GM23338 (cell line): ENCODE data around the gene PIK3C3. TPM values are rescaled to one million over a fixed set of nuclear protein-coding genes. Genes with fewer than 3 reads are reported as not detected.
A peak's percentile ranks its signal among the peaks of the same experiment; 100 is the strongest.

Experiments used
- ATAC-seq: fragments of 200-7000 bp; cut with Tn5 transposase; 3 replicates; pipeline ENCODE4 v1.9.1; 2020
- DNase-seq: peaks from one replicate; pipeline ENCODE4 v3.0.0-alpha.2; 2015; ENCODE audit warnings: low spot score
- H2AFZ ChIP-seq: fragments of 200-600 bp; sonication (generic); 2 replicates; pipeline ENCODE4 v1.8.0; 2016; ENCODE audit warnings: antibody characterized with exemption, mild to moderate bottlenecking, moderate library complexity
- H3F3A ChIP-seq: fragments of 200-600 bp; sonication (generic); replicated peaks from 2 replicates; pipeline ENCODE4 v1.8.0; 2017; ENCODE audit warnings: antibody characterized with exemption, mixed run types, low read depth
- H3K27ac ChIP-seq: fragments of 200-600 bp; sonication (generic); 2 replicates; pipeline ENCODE4 v1.6.1; 2016; ENCODE audit warnings: low read depth
- H3K27me3 ChIP-seq: fragments of 200-600 bp; sonication (generic); 2 replicates; pipeline ENCODE4 v1.8.0; 2016; ENCODE audit warnings: mild to moderate bottlenecking, mixed run types, moderate library complexity; ENCODE audit not compliant: insufficient read depth
- H3K36me3 ChIP-seq: fragments of 200-600 bp; sonication (generic); 2 replicates; pipeline ENCODE4 v1.8.0; 2016; ENCODE audit warnings: mild to moderate bottlenecking; ENCODE audit not compliant: insufficient read depth
- H3K4me1 ChIP-seq: fragments of 200-600 bp; sonication (generic); 2 replicates; pipeline ENCODE4 v1.8.0; 2016; ENCODE audit warnings: mild to moderate bottlenecking, moderate library complexity; ENCODE audit not compliant: insufficient read depth
- H3K4me2 ChIP-seq: fragments of 200-600 bp; sonication (generic); 2 replicates; pipeline ENCODE4 v1.7.1; 2017; ENCODE audit warnings: mixed run types
- H3K4me3 ChIP-seq: fragments of 200-600 bp; sonication (generic); 2 replicates; pipeline ENCODE4 v1.6.1; 2016; ENCODE audit warnings: mixed run types
- H3K79me2 ChIP-seq: fragments of 200-600 bp; sonication (generic); replicated peaks from 2 replicates; pipeline ENCODE4 v1.8.0; 2017; ENCODE audit warnings: mild to moderate bottlenecking; ENCODE audit not compliant: insufficient read depth
- H3K9me2 ChIP-seq: fragments of 200-600 bp; sonication (generic); 2 replicates; pipeline ENCODE4 v1.8.0; 2017; ENCODE audit not compliant: insufficient read depth
- H4K20me1 ChIP-seq: fragments of 200-600 bp; sonication (generic); replicated peaks from 2 replicates; pipeline ENCODE4 v1.8.0; 2017; ENCODE audit warnings: mild to moderate bottlenecking; ENCODE audit not compliant: insufficient read depth
- H3K27ac Mint-ChIP-seq: 2 replicates; pipeline ENCODE4 v1.8.0; 2020; ENCODE audit warnings: inconsistent platforms, mild to moderate bottlenecking, moderate library complexity, mixed read lengths
- H3K27me3 Mint-ChIP-seq: 3 replicates; pipeline ENCODE4 v1.8.0; 2022; ENCODE audit warnings: low read depth, mild to moderate bottlenecking, moderate library complexity, mixed read lengths, inconsistent platforms; ENCODE audit not compliant: insufficient read depth, poor library complexity
- H3K36me3 Mint-ChIP-seq: 3 replicates; pipeline ENCODE4 v1.8.0; 2021; ENCODE audit warnings: low read depth, mild to moderate bottlenecking, inconsistent platforms, moderate library complexity, mixed read lengths
- H3K4me1 Mint-ChIP-seq: 3 replicates; pipeline ENCODE4 v1.8.0; 2020; ENCODE audit warnings: mild to moderate bottlenecking, inconsistent platforms, mixed read lengths
- H3K4me3 Mint-ChIP-seq: 3 replicates; pipeline ENCODE4 v1.8.0; 2021; ENCODE audit warnings: moderate library complexity, mild to moderate bottlenecking, inconsistent platforms, mixed read lengths
- H3K9me3 Mint-ChIP-seq: 3 replicates; pipeline ENCODE4 v1.8.0; 2020; ENCODE audit warnings: moderate library complexity, mild to moderate bottlenecking, inconsistent platforms, mixed read lengths
- EZH2 ChIP-seq: fragments of 200-600 bp; sonication (generic); IDR thresholded peaks from one replicate; pipeline ENCODE4 v1.8.0; 2017; ENCODE audit warnings: antibody characterized with exemption, mild to moderate bottlenecking, low read depth; ENCODE audit not compliant: unreplicated experiment
- EZH2phosphoT487 ChIP-seq: fragments of 200-600 bp; sonication (generic); IDR thresholded peaks from one replicate; pipeline ENCODE4 v1.8.1; 2018; ENCODE audit warnings: antibody characterized with exemption; ENCODE audit not compliant: unreplicated experiment
- POLR2AphosphoS5 ChIP-seq: IDR thresholded peaks from 2 replicates; pipeline ENCODE4 v1.6.1; 2016; ENCODE audit warnings: antibody characterized with exemption, low read depth
- ZNF114 ChIP-seq: fragments of 250-450 bp; sonication (Bioruptor Pico); IDR thresholded peaks from 2 replicates; pipeline ENCODE4 v1.5.0; 2020; ENCODE audit warnings: mild to moderate bottlenecking, moderate library complexity
- ZNF331 ChIP-seq: fragments of 250-450 bp; sonication (Bioruptor Pico); IDR thresholded peaks from 2 replicates; pipeline ENCODE4 v1.5.0; 2020; ENCODE audit warnings: low read depth, mild to moderate bottlenecking, moderate library complexity
- polyA plus RNA-seq: library from polyadenylated mRNA; unstranded; fragments of >200 nt; fragmentation: Nextera tagmentation; extraction: Ambion mirVana; gene quantifications from 2 replicates; pipeline ENCODE4 v1.2.1, GENCODE V29; 2016
- total RNA-seq: library from RNA; depleted of rRNA; stranded (reverse); fragments of >200 nt; shearing (Covaris generic); gene quantifications from 2 replicates; pipeline ENCODE4 v1.2.3, GENCODE V29; 2014
- TF ChIP-seq, protein P1 (sequence below): IDR thresholded peaks from one replicate; pipeline ENCODE4 v1.6.1; 2018; ENCODE audit warnings: antibody characterized with exemption; ENCODE audit not compliant: unreplicated experiment
- TF ChIP-seq, protein P2 (sequence below): fragments of 250-450 bp; sonication (Bioruptor Pico); IDR thresholded peaks from 2 replicates; pipeline ENCODE4 v1.5.0; 2020; ENCODE audit warnings: mild to moderate bottlenecking, moderate library complexity

PIK3C3 gene
- total and polyA plus RNA-seq, 2 experiments from 2014 or later: 25.9 to 35.4 TPM

- H3K27ac ChIP-seq: no peak overlapping the region
- no peaks in the 10 kb centered on the region for H4K20me1 ChIP-seq
- TF ChIP-seq, protein P1, sequence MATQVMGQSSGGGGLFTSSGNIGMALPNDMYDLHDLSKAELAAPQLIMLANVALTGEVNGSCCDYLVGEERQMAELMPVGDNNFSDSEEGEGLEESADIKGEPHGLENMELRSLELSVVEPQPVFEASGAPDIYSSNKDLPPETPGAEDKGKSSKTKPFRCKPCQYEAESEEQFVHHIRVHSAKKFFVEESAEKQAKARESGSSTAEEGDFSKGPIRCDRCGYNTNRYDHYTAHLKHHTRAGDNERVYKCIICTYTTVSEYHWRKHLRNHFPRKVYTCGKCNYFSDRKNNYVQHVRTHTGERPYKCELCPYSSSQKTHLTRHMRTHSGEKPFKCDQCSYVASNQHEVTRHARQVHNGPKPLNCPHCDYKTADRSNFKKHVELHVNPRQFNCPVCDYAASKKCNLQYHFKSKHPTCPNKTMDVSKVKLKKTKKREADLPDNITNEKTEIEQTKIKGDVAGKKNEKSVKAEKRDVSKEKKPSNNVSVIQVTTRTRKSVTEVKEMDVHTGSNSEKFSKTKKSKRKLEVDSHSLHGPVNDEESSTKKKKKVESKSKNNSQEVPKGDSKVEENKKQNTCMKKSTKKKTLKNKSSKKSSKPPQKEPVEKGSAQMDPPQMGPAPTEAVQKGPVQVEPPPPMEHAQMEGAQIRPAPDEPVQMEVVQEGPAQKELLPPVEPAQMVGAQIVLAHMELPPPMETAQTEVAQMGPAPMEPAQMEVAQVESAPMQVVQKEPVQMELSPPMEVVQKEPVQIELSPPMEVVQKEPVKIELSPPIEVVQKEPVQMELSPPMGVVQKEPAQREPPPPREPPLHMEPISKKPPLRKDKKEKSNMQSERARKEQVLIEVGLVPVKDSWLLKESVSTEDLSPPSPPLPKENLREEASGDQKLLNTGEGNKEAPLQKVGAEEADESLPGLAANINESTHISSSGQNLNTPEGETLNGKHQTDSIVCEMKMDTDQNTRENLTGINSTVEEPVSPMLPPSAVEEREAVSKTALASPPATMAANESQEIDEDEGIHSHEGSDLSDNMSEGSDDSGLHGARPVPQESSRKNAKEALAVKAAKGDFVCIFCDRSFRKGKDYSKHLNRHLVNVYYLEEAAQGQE: no peak
- TF ChIP-seq ZNF331 (CRISPR knock-in tag) (no peak), POLR2AphosphoS5 (no peak), EZH2 (no peak), EZH2phosphoT487 (no peak), ZNF114 (no peak)
- TF ChIP-seq, protein P2, sequence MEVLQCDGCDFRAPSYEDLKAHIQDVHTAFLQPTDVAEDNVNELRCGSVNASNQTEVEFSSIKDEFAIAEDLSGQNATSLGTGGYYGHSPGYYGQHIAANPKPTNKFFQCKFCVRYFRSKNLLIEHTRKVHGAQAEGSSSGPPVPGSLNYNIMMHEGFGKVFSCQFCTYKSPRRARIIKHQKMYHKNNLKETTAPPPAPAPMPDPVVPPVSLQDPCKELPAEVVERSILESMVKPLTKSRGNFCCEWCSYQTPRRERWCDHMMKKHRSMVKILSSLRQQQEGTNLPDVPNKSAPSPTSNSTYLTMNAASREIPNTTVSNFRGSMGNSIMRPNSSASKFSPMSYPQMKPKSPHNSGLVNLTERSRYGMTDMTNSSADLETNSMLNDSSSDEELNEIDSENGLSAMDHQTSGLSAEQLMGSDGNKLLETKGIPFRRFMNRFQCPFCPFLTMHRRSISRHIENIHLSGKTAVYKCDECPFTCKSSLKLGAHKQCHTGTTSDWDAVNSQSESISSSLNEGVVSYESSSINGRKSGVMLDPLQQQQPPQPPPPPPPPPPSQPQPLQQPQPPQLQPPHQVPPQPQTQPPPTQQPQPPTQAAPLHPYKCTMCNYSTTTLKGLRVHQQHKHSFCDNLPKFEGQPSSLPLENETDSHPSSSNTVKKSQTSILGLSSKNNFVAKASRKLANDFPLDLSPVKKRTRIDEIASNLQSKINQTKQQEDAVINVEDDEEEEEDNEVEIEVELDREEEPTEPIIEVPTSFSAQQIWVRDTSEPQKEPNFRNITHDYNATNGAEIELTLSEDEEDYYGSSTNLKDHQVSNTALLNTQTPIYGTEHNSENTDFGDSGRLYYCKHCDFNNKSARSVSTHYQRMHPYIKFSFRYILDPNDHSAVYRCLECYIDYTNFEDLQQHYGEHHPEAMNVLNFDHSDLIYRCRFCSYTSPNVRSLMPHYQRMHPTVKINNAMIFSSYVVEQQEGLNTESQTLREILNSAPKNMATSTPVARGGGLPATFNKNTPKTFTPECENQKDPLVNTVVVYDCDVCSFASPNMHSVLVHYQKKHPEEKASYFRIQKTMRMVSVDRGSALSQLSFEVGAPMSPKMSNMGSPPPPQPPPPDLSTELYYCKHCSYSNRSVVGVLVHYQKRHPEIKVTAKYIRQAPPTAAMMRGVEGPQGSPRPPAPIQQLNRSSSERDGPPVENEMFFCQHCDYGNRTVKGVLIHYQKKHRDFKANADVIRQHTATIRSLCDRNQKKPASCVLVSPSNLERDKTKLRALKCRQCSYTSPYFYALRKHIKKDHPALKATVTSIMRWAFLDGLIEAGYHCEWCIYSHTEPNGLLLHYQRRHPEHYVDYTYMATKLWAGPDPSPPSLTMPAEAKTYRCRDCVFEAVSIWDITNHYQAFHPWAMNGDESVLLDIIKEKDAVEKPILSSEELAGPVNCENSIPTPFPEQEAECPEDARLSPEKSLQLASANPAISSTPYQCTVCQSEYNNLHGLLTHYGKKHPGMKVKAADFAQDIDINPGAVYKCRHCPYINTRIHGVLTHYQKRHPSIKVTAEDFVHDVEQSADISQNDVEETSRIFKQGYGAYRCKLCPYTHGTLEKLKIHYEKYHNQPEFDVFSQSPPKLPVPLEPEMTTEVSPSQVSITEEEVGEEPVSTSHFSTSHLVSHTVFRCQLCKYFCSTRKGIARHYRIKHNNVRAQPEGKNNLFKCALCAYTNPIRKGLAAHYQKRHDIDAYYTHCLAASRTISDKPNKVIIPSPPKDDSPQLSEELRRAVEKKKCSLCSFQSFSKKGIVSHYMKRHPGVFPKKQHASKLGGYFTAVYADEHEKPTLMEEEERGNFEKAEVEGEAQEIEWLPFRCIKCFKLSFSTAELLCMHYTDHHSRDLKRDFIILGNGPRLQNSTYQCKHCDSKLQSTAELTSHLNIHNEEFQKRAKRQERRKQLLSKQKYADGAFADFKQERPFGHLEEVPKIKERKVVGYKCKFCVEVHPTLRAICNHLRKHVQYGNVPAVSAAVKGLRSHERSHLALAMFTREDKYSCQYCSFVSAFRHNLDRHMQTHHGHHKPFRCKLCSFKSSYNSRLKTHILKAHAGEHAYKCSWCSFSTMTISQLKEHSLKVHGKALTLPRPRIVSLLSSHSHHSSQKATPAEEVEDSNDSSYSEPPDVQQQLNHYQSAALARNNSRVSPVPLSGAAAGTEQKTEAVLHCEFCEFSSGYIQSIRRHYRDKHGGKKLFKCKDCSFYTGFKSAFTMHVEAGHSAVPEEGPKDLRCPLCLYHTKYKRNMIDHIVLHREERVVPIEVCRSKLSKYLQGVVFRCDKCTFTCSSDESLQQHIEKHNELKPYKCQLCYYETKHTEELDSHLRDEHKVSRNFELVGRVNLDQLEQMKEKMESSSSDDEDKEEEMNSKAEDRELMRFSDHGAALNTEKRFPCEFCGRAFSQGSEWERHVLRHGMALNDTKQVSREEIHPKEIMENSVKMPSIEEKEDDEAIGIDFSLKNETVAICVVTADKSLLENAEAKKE (CRISPR knock-in tag): no peak
- Mint-ChIP-seq H3K36me3 (no peaks in the 10 kb centered on the region), H3K4me3 (no peak overlapping the region), H3K9me3 (no peaks in the 10 kb centered on the region), H3K4me1 (peaks cover 4% of the 10 kb centered on the region; the same call in 1 of the 3 replicates), H3K27ac (peak overlapping the region; percentile 22; the same call in 1 of the 2 replicates), H3K27me3 (no peaks in the 10 kb centered on the region)
- no peak overlapping the region for H3K4me2 ChIP-seq
- no peak overlapping the region for H2AFZ ChIP-seq
- no peaks in the 10 kb centered on the region for H3K9me2 ChIP-seq
- ATAC-seq (no peak), DNase-seq (no peak)
- no peaks in the 10 kb centered on the region for H3F3A ChIP-seq
- H3K4me3 ChIP-seq: no peak overlapping the region
- no peaks in the 10 kb centered on the region for H3K27me3 ChIP-seq
- H3K79me2 ChIP-seq: no peaks in the 10 kb centered on the region
- no peaks in the 10 kb centered on the region for H3K4me1 ChIP-seq
- H3K36me3 ChIP-seq: no peaks in the 10 kb centered on the region
Measured at GRCh38 chr18:41921770-41922169, 33.3 kb upstream of the PIK3C3 start.
